Fibroblast of lung (primary cell): ENCODE measurements around the gene SFI1. TPM values are rescaled to one million over a fixed set of nuclear protein-coding genes. Genes with fewer than 3 reads are reported as not detected.

ENCODE experiments used
- DNase-seq, 2 donors: peaks; one replicate each; pipeline versions ENCODE4 v3.0.0 to v3.0.0-alpha.2; 2010; ENCODE audit warnings: low read depth in 2 of 2
- H2AFZ ChIP-seq: 2 replicates; pipeline ENCODE4 v1.5.1; 2012; ENCODE audit warnings: low read length, control low read depth, inconsistent platforms
- H3K27ac ChIP-seq: 2 replicates; pipeline ENCODE4 v1.5.1; 2011; ENCODE audit warnings: low read length, control low read depth; ENCODE audit not compliant: insufficient read depth
- H3K27me3 ChIP-seq: 2 replicates; pipeline ENCODE4 v1.5.1; 2011; ENCODE audit warnings: mild to moderate bottlenecking, low read length; ENCODE audit not compliant: control insufficient read depth, insufficient read depth
- H3K36me3 ChIP-seq: 2 replicates; pipeline ENCODE4 v1.5.1; 2011; ENCODE audit warnings: low read length; ENCODE audit not compliant: control insufficient read depth, insufficient read depth
- H3K4me1 ChIP-seq: 2 replicates; pipeline ENCODE4 v1.5.1; 2011; ENCODE audit warnings: low read length; ENCODE audit not compliant: control insufficient read depth, insufficient read depth; ENCODE audit errors: extremely low read depth
- H3K4me2 ChIP-seq: 2 replicates; pipeline ENCODE4 v1.5.1; 2011; ENCODE audit warnings: low read length, control low read depth; ENCODE audit not compliant: insufficient read depth; ENCODE audit errors: extremely low read depth
- H3K4me3 ChIP-seq, 4 experiments: fragments of 200-600 bp in 1 of 4; sonication (generic) in 1 of 4; replicated peaks in 1 of 4; 2 replicates each; pipeline ENCODE4 v1.5.1; 2011 to 2016; ENCODE audit warnings: low read length in 4 of 4, low read depth in 3 of 4, mild to moderate bottlenecking in 3 of 4, control low read depth in 2 of 4, inconsistent platforms in 1 of 4, mixed read lengths in 1 of 4; ENCODE audit not compliant: insufficient read depth in 1 of 4; ENCODE audit errors: control extremely low read depth in 1 of 4
- H3K79me2 ChIP-seq: 2 replicates; pipeline ENCODE4 v1.5.1; 2012; ENCODE audit warnings: mild to moderate bottlenecking, low read length, inconsistent platforms; ENCODE audit not compliant: control insufficient read depth, insufficient read depth
- H3K9ac ChIP-seq: 2 replicates; pipeline ENCODE4 v1.5.1; 2011; ENCODE audit warnings: mild to moderate bottlenecking, low read length, control low read depth; ENCODE audit not compliant: insufficient read depth
- H3K9me3 ChIP-seq: 2 replicates; pipeline ENCODE4 v1.5.1; 2012; ENCODE audit warnings: low read depth, low read length; ENCODE audit not compliant: control insufficient read depth, insufficient read depth
- H4K20me1 ChIP-seq: 2 replicates; pipeline ENCODE4 v1.5.1; 2011; ENCODE audit warnings: low read length; ENCODE audit not compliant: control insufficient read depth, insufficient read depth; ENCODE audit errors: extremely low read depth
- CTCF ChIP-seq, 2 donors: IDR thresholded peaks in 1 of 2; conservative IDR thresholded peaks in 1 of 2; 1 replicate in 1 of 2; 2 replicates in 1 of 2; pipeline ENCODE4 v1.5.1; 2011 to 2012; ENCODE audit warnings: low read length in 2 of 2, control low read depth in 1 of 2, inconsistent platforms in 1 of 2, low read depth in 1 of 2, mild to moderate bottlenecking in 1 of 2
- EZH2 ChIP-seq: IDR thresholded peaks from 2 replicates; pipeline ENCODE4 v1.5.1; 2012; ENCODE audit warnings: low read length, control low read depth, mild to moderate bottlenecking; ENCODE audit errors: missing control alignments
- polyA plus RNA-seq, 2 donors: library from polyadenylated mRNA; depleted of rRNA in 1 of 2; stranded (reverse) in 1 of 2; unstranded in 1 of 2; fragments of >200 nt; gene quantifications; 2 replicates each; pipeline ENCODE4 v1.2.1, GENCODE V29; 2011 to 2012; ENCODE audit warnings: missing spikeins in 1 of 2
- total RNA-seq: library from RNA; depleted of rRNA; stranded (reverse); fragments of >200 nt; gene quantifications from 2 replicates; pipeline ENCODE4 v1.2.1, GENCODE V29; 2014

SFI1 gene
- total and polyA plus RNA-seq, 2 donors (not counting 1 experiment from before 2014, with no cell fraction given): 3.6 to 11.4 TPM

- TF ChIP-seq EZH2 (no peak), CTCF (conservative IDR thresholded peaks at IDR 0.05 in 1 of 2, IDR thresholded peaks at IDR 0.05 in 1 of 2; ENCODE audit: low read depth in 1 of 2, low read length in 2 of 2) (no peak)
- H3K9me3 ChIP-seq: no peaks in the 10 kb centered on the region
- H3K27ac ChIP-seq: peak within 1 kb of the TSS; percentile 70
- H4K20me1 ChIP-seq: no peaks in the 10 kb centered on the region
- peak within 1 kb of the TSS; percentile 79 for H3K4me2 ChIP-seq
- H3K4me3 ChIP-seq: peak within 1 kb of the TSS; percentile 36 to 92 (median 82)
- H3K36me3 ChIP-seq: no peaks in the 10 kb centered on the region
- H3K9ac ChIP-seq: peak within 1 kb of the TSS; percentile 33
- peaks cover 39% of the 10 kb centered on the region for H3K79me2 ChIP-seq
- H3K27me3 ChIP-seq: no peaks in the 10 kb centered on the region
- H3K4me1 ChIP-seq: peaks cover 3% of the 10 kb centered on the region
- peak; percentile 90 to 92 for DNase-seq
- peak within 1 kb of the TSS; percentile 91 for H2AFZ ChIP-seq
These were observed 165.7 kb downstream of the SFI1 start, which contains the start of gene PISD for GRCh38 chr22:31661851-31662667. TSS of gene PISD (minus strand) at chr22:31662215. CDS start at chr22:31662208, 7 bp downstream.

GRCh38 chr22:31662668-31663037 is 166.3 kb downstream of the SFI1 start:
- no peaks in the 10 kb centered on the region for H3K9me3 ChIP-seq
- H3K4me2 ChIP-seq: peak overlapping the region; percentile 79
- H3K27ac ChIP-seq: no peak overlapping the region
- H3K9ac ChIP-seq: no peak overlapping the region
- DNase-seq: no peak
- H3K4me3 ChIP-seq: peak overlapping the region in 2 of 4 experiments; percentile 92
- H3K79me2 ChIP-seq: peaks cover 38% of the 10 kb centered on the region
- peak overlapping the region; percentile 91 for H2AFZ ChIP-seq
- TF ChIP-seq EZH2: no peak
- no peak for TF ChIP-seq CTCF (conservative IDR thresholded peaks at IDR 0.05 in 1 of 2, IDR thresholded peaks at IDR 0.05 in 1 of 2; ENCODE audit: low read depth in 1 of 2, low read length in 2 of 2)
- H3K36me3 ChIP-seq: no peaks in the 10 kb centered on the region
- no peaks in the 10 kb centered on the region for H4K20me1 ChIP-seq
- no peaks in the 10 kb centered on the region for H3K27me3 ChIP-seq
- H3K4me1 ChIP-seq: peaks cover 3% of the 10 kb centered on the region

Other genes starting within 250 kb of the SFI1 start
- 32.4 and 81.6 TPM in 2 replicates for gene PIK3IP1, start 204.0 kb upstream of the SFI1 start, total RNA-seq
- gene PIK3IP1, start 204.0 kb upstream of the SFI1 start, polyA plus RNA-seq: 18.1 and 32.1 TPM in 2 replicates
- 14.4 and 15.9 TPM in 2 replicates for gene PATZ1, start 150.2 kb upstream of the SFI1 start, total RNA-seq
- gene PATZ1, start 150.2 kb upstream of the SFI1 start, polyA plus RNA-seq: 6.1 and 6.7 TPM in 2 replicates
- gene DRG1, start 96.9 kb upstream of the SFI1 start, total RNA-seq: 73.2 and 78.8 TPM in 2 replicates
- 76.4 and 91.9 TPM in 2 replicates for gene DRG1, start 96.9 kb upstream of the SFI1 start, polyA plus RNA-seq
- 12.6 and 13.9 TPM in 2 replicates for gene EIF4ENIF1, start 6.7 kb upstream of the SFI1 start, total RNA-seq
- 25.2 and 25.7 TPM in 2 replicates for gene EIF4ENIF1, start 6.7 kb upstream of the SFI1 start, polyA plus RNA-seq
- gene PISD, start 165.7 kb downstream of the SFI1 start, total RNA-seq: 20.5 and 25.6 TPM in 2 replicates
- gene PISD, start 165.7 kb downstream of the SFI1 start, polyA plus RNA-seq: 21.1 and 24.5 TPM in 2 replicates